Measurements from ENCODE around the gene DSCAM.

The DSCAM gene

GRCh38 chr21:40433538-40433937, 413.4 kb downstream of the DSCAM start:
- no peak for TF ChIP-seq POLR2AphosphoS5 (IDR thresholded peaks at IDR 0.05; ENCODE audit: low read depth, low read length)
- TF ChIP-seq REST (IDR thresholded peaks at IDR 0.05; ENCODE audit: insufficient read depth in 1 of 2, low read depth in 2 of 2, low read length in 2 of 2) = no peak
- TF ChIP-seq TAF1 (IDR thresholded peaks at IDR 0.05; ENCODE audit: borderline replicate concordance, insufficient read depth, low read length) = no peak
- TF ChIP-seq FOXP2 (optimal IDR thresholded peaks at IDR 0.05; ENCODE audit: borderline replicate concordance, extremely low read depth, extremely low read length, insufficient read depth) = no peak
- TF ChIP-seq SIN3A (IDR thresholded peaks at IDR 0.05; ENCODE audit: borderline replicate concordance, insufficient read depth, low read length) = no peak

GRCh38 chr21:40425981-40426380, 421.0 kb downstream of the DSCAM start:
- TF ChIP-seq REST (IDR thresholded peaks at IDR 0.05; ENCODE audit: insufficient read depth in 1 of 2, low read depth in 2 of 2, low read length in 2 of 2) = no peak
- TF ChIP-seq SIN3A (IDR thresholded peaks at IDR 0.05; ENCODE audit: borderline replicate concordance, insufficient read depth, low read length) = no peak
- TF ChIP-seq POLR2AphosphoS5 (IDR thresholded peaks at IDR 0.05; ENCODE audit: low read depth, low read length) = no peak
- no peak for TF ChIP-seq FOXP2 (optimal IDR thresholded peaks at IDR 0.05; ENCODE audit: borderline replicate concordance, extremely low read depth, extremely low read length, insufficient read depth)
- no peak for TF ChIP-seq TAF1 (IDR thresholded peaks at IDR 0.05; ENCODE audit: borderline replicate concordance, insufficient read depth, low read length)

GRCh38 chr21:40422896-40423635, 423.9 kb downstream of the DSCAM start:
- no peak for TF ChIP-seq SIN3A (IDR thresholded peaks at IDR 0.05; ENCODE audit: borderline replicate concordance, insufficient read depth, low read length)
- TF ChIP-seq POLR2AphosphoS5 (IDR thresholded peaks at IDR 0.05; ENCODE audit: low read depth, low read length) = no peak
- TF ChIP-seq REST (IDR thresholded peaks at IDR 0.05; ENCODE audit: insufficient read depth in 1 of 2, low read depth in 2 of 2, low read length in 2 of 2) = no peak
- TF ChIP-seq TAF1 (IDR thresholded peaks at IDR 0.05; ENCODE audit: borderline replicate concordance, insufficient read depth, low read length) = no peak
- TF ChIP-seq FOXP2 (optimal IDR thresholded peaks at IDR 0.05; ENCODE audit: borderline replicate concordance, extremely low read depth, extremely low read length, insufficient read depth) = no peak

- TF ChIP-seq TAF1 (IDR thresholded peaks at IDR 0.05; ENCODE audit: borderline replicate concordance, insufficient read depth, low read length) (no peak), REST (IDR thresholded peaks at IDR 0.05; ENCODE audit: insufficient read depth in 1 of 2, low read depth in 2 of 2, low read length in 2 of 2) (no peak), SIN3A (IDR thresholded peaks at IDR 0.05; ENCODE audit: borderline replicate concordance, insufficient read depth, low read length) (no peak)
These were observed 425.8 kb downstream of the DSCAM start for GRCh38 chr21:40421121-40421520.

All from PFSK-1 (cell line).